PC-9 (cell line): ENCODE measurements around the gene ANKS4B.

Experiments
- EZH2 ChIP-seq: fragments of 200-600 bp; sonication (generic); IDR thresholded peaks from 2 replicates; pipeline ENCODE4 v1.8.0; 2017; ENCODE audit warnings: antibody characterized with exemption, low read depth
- TF ChIP-seq, protein P1 (sequence below): fragments of 200-600 bp; sonication (generic); conservative IDR thresholded peaks from 2 replicates; pipeline ENCODE4 v1.6.1; 2017; ENCODE audit warnings: mixed run types, antibody characterized with exemption, mild to moderate bottlenecking, moderate library complexity

DNA sequence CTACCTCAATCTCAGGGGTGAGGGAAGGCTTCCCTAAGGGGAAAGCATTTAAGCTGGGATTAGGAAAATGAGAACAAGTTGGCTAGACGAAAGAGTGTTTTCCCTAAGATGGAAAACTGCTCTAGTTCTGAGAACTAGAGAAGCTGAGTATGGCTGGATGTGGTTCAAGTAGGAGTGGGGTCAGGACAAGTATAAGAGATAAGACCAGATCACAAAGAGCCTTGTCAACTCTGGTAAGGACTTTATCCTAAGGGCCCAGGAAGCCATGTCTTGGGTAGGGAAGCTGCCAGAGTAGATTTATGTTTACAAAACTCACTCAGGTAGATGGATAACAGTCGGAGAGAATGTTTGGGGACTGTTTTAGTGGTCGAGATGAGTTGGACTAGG, 1.7 kb downstream of the ANKS4B start:
- TF ChIP-seq, protein P1, sequence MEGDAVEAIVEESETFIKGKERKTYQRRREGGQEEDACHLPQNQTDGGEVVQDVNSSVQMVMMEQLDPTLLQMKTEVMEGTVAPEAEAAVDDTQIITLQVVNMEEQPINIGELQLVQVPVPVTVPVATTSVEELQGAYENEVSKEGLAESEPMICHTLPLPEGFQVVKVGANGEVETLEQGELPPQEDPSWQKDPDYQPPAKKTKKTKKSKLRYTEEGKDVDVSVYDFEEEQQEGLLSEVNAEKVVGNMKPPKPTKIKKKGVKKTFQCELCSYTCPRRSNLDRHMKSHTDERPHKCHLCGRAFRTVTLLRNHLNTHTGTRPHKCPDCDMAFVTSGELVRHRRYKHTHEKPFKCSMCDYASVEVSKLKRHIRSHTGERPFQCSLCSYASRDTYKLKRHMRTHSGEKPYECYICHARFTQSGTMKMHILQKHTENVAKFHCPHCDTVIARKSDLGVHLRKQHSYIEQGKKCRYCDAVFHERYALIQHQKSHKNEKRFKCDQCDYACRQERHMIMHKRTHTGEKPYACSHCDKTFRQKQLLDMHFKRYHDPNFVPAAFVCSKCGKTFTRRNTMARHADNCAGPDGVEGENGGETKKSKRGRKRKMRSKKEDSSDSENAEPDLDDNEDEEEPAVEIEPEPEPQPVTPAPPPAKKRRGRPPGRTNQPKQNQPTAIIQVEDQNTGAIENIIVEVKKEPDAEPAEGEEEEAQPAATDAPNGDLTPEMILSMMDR = no peak
- TF ChIP-seq EZH2 = no peak
